Stimulated activated CD8-positive, alpha-beta memory T cell treated with anti-CD3 and anti-CD28 coated beads, Interleukin-12 subunit alpha, Interleukin-12 subunit beta, amount 100 ng/mL, for 24 hours (primary cell): ENCODE measurements around the gene ADORA3.

ENCODE experiments used
- DNase-seq: peaks from one replicate; pipeline ENCODE4 v3.0.0-alpha.2; 2020; ENCODE audit errors: extremely low read depth

The ADORA3 gene

DNA sequence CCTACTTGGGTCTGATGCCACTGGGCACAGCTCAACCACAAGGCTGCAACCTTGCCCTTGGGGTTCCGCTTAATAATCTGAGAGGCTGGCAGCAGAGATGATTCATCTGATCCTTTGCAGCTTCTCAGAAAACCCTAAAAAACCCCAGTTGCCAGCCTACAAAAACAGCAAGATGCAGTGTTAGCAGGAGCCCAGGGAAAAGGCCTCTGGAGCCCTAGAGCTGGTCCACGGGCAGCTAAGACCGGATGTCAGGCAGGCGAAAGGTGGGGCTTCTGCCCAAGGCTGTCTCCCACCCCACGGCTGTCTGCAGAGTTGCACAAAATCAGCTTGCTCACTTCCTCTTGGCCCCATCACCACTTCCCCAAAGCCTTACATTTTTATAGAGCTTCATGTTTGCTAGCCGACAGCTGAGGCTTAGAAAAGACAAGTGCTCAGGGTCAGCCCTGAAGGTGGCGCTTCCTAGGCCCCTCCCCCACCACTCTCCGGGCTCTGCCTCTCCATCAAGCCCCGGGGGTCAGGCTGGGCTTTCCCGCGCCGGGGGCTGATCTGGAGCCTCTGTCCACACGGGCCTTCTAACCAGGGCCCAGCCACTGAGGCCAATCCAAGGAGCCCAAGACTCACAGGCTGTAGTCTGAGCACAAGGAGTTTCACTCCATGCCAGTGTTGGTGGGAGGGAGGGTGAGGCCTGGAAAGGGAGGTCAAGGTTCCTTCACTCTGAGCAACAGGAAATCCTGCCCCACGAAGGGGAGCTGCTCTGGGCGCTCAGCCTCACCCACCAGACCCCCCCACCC lies 4.2 kb upstream of the ADORA3 start:
- DNase-seq, result peak; percentile 16

DNA sequence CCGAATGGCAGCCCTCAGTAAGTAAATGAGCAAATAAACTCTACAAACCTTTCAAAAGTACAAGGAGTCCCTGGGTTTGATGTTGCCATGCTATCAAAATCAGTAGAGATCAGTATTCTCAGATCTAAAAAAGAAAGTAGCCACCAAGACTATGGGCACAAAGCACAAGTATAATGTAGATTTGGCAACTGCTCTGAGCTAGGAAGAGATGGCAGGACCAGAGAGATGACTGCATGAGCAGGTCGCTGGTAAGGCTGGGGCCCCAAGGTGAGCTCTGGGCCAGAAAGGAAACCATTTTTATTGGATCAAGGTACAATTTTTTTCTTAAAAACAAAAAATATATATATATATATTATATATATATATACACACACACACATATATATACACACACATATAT lies 3.1 kb upstream of the ADORA3 start:
- no peak for DNase-seq

GRCh38 chr1:111505641-111506119 lies 2.2 kb upstream of the ADORA3 start:
- DNase-seq, result no peak

GRCh38 chr1:111504097-111504496 lies 664 bp upstream of the ADORA3 start:
- DNase-seq, result no peak

DNA sequence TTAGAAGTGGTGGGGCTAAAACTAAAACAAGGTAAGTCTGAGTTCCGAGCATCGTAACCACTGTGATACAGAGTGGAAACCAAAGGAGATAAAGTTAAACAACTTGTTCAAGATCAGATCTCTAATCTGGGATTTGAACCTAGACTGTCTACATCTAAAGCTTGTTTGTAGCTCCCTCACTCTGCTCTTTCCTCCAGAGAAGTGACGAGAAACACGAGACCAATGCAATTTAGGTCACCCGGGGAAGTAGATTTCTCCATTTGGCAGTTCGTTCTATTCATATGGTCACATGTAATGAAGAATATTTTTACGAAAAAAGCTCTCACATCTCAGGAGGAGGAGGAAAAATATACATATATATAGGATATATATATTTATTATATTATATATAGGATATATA lies 1.8 kb downstream of the ADORA3 start:
- no peak for DNase-seq

GRCh38 chr1:111499026-111499785 lies 4.2 kb downstream of the ADORA3 start:
- no peak for DNase-seq

- DNase-seq, result no peak
Observed at GRCh38 chr1:111497592-111497991, 5.8 kb downstream of the ADORA3 start.

GRCh38 chr1:111496398-111496797 lies 7.0 kb downstream of the ADORA3 start:
- no peak for DNase-seq

DNA sequence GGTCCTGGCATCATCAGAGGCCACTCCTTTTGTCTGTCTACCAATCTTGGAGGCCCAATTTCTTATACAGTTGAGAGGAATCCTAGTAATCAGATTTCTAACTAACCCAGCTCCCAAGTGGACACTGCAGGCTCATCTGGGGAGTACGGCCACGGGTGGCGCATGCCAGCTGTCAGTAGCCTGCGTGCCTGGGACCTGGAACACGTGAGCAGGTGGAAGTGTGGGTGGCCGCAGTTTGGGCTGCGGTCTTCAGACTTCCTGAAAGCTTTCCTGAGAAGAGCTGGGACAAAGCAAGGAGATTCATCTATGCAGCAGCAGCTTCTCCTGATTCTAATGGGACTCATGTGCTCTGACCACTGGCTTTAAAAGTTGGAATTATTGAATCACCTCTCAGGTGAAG lies 12.4 kb downstream of the ADORA3 start:
- no peak for DNase-seq

DNA sequence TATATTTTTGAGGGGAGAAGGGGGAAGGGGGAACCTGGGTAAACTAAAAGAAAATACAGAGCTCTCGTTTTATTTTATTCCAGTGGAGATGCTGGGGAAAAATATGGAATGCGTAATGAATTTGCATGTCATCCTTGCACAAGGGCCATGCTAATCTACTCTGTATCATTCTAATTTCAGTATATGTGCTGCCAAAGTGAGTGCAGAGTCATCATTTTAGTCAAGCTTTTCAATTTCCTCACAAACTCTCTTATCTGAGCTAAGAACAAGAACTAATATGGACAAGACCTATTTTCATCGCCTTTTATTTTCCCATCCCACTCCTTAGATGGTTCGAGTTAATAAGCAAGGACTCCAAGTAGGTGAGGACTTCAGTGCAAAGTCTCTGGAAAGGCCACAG lies 13.2 kb downstream of the ADORA3 start:
- no peak for DNase-seq

- DNase-seq, result no peak
Observed at GRCh38 chr1:111489604-111490003, 13.8 kb downstream of the ADORA3 start.

DNA sequence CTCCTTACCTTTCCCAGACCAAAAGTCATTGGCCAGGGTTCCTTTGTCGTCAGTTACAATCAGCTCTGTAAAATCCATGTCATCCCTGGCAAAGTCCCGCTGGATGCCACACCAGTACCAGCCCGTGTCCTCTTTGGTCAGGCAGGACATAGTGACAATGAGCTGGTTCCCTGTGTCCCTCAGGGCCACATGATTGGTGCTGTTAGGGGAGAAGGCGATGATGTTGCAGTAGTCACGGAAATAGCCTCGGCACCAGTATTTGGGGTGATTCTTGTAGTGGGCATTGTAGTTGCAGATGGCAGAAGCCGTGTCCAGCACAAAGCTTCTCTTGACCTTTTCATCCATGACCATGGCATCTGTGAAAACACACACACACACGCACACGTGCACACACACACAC lies 14.8 kb downstream of the ADORA3 start:
- no peak for DNase-seq

GRCh38 chr1:111487133-111487532 lies 16.3 kb downstream of the ADORA3 start:
- DNase-seq, result no peak

- no peak for DNase-seq
Observed at GRCh38 chr1:111486431-111486830, 17.0 kb downstream of the ADORA3 start.

GRCh38 chr1:111484391-111485026 lies 18.9 kb downstream of the ADORA3 start:
- no peak for DNase-seq

DNA sequence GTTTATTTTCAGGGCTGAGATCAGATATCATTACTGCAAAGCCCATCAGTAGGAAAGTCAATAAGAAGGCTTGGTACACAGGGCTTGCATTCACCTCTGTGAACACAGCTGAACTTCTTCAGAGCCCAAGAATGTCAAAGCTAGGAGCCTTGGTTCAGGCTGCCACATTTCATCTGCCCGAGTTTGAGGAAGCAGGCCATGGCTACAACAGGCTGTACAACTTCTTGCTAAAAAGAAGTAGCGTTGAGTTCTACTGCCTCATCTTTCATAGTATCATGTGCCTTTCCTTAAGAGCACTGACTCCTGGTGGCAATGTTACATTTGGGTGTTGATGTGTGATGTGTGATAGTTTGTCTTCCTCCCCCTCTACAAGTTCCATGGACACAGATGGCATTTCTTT lies 19.6 kb downstream of the ADORA3 start:
- no peak for DNase-seq

DNA sequence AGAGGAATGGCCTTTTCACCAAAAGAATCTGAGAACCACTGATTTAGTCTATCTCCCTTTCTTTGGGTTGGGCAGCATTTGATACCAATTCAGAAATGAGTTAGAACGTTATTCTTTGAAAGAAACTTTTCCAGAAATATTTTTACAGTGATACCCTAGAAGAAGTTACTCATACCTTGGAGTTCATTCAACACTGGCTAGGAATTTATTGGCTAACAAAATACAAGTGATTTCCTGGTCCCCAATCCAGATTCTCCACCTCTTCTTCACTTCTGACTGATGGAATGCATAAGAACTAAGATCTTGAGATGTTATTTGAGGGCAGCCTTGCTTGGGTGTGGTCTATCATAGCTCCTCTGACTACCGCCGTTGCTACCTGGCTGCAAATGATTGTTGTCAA lies 20.3 kb downstream of the ADORA3 start:
- no peak for DNase-seq

DNA sequence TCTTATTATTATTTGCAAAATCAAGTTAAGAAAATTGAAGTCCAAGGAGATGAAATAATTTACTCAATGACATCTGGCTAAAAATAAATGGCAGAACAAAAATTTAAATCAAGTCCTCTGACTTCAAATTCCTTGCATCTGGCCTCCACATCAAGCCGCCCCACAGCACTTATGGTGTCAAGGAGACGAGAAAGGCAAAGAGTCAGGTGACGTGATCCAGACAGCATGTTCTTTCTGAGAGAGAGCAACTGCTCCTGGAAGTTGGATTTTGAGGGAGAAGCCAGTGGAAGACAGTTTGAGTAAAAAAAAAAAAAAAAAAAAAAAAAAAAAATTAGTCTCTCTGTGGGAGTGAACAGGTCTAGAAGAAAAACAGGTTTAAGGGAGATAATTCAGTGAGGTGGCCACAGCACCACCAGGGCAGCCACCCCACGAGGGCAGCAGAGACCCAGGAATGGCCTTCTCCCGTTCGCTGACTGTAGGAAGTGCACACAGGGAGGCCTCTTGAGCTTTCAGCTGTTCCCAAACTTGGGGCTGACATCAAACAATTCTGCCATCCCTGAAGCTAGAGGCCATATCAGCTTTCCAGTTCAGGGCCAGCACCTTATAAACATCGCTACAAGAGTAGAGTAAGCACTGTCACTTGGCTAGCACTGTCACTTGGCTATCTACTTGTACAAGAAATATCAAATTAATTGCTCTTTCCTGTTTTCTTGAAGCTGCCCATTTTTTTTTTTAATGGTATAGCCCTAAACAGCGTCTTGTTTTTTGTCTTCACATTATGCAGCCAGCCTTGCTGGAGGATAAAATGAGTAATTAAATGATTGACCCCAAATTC lies 21.8 kb downstream of the ADORA3 start:
- no peak for DNase-seq

GRCh38 chr1:111480674-111481073 lies 22.8 kb downstream of the ADORA3 start:
- DNase-seq, result no peak

DNA sequence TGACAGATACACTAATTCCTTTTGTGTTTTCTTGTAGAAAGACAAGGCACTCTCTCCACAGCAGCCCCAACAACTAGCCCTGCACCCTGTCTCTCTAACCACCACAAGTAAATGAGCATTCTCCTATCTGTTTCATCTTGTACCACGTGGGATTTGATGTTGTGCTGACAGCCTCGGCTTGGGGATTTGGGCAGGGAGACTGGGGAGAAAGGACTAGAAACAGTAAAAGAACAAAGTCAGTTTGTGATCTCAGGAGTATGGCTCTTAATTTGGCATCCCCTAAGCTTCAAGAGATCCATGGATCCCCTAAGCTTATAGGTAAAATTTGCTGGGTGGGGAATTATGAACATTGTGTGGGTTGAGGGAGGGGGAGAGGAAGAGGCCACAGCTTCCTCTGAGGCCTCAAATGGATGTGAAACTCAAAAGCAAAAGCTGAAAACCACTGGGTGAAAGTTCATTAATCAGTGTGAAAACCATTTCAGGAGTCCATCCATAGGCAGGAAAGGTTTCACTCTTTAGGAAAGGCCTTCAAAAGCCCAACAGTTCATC lies 26.6 kb downstream of the ADORA3 start:
- no peak for DNase-seq

- no peak for DNase-seq
Observed at GRCh38 chr1:111476214-111476613, 27.2 kb downstream of the ADORA3 start.
